ENCODE data around the gene ODC1.

GRCh38 chr2:10417551-10418335 is 30.4 kb downstream of the ODC1 start:
- TF ChIP-seq, protein P1, sequence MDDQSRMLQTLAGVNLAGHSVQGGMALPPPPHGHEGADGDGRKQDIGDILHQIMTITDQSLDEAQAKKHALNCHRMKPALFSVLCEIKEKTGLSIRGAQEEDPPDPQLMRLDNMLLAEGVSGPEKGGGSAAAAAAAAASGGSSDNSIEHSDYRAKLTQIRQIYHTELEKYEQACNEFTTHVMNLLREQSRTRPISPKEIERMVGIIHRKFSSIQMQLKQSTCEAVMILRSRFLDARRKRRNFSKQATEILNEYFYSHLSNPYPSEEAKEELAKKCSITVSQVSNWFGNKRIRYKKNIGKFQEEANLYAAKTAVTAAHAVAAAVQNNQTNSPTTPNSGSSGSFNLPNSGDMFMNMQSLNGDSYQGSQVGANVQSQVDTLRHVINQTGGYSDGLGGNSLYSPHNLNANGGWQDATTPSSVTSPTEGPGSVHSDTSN (IDR thresholded peaks at IDR 0.05): no peak
- TF ChIP-seq TCF12 (IDR thresholded peaks at IDR 0.05): no peak
- TF ChIP-seq, protein P2, sequence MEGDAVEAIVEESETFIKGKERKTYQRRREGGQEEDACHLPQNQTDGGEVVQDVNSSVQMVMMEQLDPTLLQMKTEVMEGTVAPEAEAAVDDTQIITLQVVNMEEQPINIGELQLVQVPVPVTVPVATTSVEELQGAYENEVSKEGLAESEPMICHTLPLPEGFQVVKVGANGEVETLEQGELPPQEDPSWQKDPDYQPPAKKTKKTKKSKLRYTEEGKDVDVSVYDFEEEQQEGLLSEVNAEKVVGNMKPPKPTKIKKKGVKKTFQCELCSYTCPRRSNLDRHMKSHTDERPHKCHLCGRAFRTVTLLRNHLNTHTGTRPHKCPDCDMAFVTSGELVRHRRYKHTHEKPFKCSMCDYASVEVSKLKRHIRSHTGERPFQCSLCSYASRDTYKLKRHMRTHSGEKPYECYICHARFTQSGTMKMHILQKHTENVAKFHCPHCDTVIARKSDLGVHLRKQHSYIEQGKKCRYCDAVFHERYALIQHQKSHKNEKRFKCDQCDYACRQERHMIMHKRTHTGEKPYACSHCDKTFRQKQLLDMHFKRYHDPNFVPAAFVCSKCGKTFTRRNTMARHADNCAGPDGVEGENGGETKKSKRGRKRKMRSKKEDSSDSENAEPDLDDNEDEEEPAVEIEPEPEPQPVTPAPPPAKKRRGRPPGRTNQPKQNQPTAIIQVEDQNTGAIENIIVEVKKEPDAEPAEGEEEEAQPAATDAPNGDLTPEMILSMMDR (IDR thresholded peaks at IDR 0.05): no peak
- TF ChIP-seq SIN3A (IDR thresholded peaks at IDR 0.05; ENCODE audit: borderline replicate concordance, low read depth, low read length): no peak
- TF ChIP-seq ELF1 (IDR thresholded peaks at IDR 0.05): no peak
- TF ChIP-seq JUND (IDR thresholded peaks at IDR 0.05): no peak
- TF ChIP-seq EP300 (IDR thresholded peaks at IDR 0.05; ENCODE audit: borderline replicate concordance in 1 of 2, low read depth in 1 of 2, low read length in 1 of 2): no peak
- no peak for TF ChIP-seq EZH2phosphoT487 (IDR thresholded peaks at IDR 0.05; ENCODE audit: borderline replicate concordance, low read depth)
- no peak for TF ChIP-seq POLR2AphosphoS5 (IDR thresholded peaks at IDR 0.05; ENCODE audit: low read depth, low read length)
- no peak for TF ChIP-seq RCOR1 (IDR thresholded peaks at IDR 0.05; ENCODE audit: low read length)
- no peak for TF ChIP-seq NRF1 (IDR thresholded peaks at IDR 0.05; ENCODE audit: low read depth, low read length)
- no peak for TF ChIP-seq USF1 (IDR thresholded peaks at IDR 0.05; ENCODE audit: borderline replicate concordance, low read depth)
- TF ChIP-seq SMC3 (IDR thresholded peaks at IDR 0.05; ENCODE audit: low read depth, low read length): no peak
